ENCODE data around the gene GRIK2.
"Not testable (repeated sequence)": the region's sequence is repeated elsewhere in the genome, so short reads cannot be mapped to it uniquely, and the experiment has no call there.

Gene GRIK2

GRCh38 chr6:102023977-102024657 lies 630.6 kb downstream of the GRIK2 start:
- DNase-seq (ENCODE audit: low read depth): no peak

DNA sequence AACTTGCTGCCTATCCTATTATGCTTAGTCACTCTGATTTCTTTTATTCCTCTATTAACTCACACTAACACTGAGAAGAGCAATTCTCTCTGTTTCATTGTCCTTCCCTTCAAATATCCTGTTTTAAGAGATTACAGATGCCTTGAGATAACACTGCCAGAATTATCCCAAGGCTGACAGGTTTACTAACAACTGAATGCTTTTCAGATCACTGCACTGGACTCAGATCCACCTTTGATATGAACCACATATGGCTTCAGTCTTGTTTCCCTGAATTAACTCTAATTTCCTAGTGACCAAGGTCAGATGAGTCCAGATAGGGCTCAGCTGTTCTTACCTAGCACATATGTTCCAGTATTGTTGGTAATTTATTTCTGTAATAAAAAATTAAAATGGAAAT lies 633.1 kb downstream of the GRIK2 start:
- no peak for DNase-seq (ENCODE audit: low read depth)

DNA sequence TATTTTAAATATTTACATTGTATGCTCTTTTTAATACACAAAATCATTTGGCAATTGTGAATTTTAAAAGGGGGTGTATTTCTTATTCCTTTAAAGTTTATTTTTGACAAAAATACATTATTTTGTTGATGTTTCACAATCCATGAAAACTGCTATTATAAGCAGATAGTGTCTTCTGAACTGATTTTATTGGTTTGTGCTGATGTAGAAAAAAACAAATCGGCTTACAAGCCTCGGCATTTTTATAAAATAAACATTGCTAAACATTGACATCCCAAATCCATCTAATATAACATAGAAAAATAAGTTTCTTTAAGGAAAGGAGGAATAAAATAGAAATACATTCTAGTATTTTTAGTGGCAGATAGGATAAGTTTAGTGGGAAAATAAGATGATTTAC lies 634.7 kb downstream of the GRIK2 start:
- no peak for DNase-seq (ENCODE audit: low read depth)

- no peak for DNase-seq (ENCODE audit: low read depth)
Observed at GRCh38 chr6:102038964-102039363, 645.5 kb downstream of the GRIK2 start.

DNA sequence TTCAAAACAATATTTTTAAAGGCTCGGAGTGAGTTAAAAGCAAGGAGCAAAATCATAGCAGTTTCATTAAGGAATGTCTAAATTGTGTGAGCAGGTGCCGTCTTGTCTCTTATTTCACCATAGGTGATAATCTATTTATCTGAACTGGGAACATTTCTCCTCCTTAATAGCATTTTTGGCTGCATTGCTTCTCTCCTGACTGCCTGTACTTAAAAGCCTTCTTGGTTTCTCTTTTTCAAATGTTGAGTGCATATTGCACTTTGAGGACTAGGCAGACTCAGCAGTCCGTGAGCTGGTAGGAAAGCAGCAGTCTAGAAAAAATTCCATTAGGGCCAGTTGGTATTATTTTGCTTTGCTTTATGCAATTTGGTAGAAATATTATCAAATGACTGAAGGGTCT lies 645.9 kb downstream of the GRIK2 start:
- DNase-seq (ENCODE audit: low read depth): no peak

DNA sequence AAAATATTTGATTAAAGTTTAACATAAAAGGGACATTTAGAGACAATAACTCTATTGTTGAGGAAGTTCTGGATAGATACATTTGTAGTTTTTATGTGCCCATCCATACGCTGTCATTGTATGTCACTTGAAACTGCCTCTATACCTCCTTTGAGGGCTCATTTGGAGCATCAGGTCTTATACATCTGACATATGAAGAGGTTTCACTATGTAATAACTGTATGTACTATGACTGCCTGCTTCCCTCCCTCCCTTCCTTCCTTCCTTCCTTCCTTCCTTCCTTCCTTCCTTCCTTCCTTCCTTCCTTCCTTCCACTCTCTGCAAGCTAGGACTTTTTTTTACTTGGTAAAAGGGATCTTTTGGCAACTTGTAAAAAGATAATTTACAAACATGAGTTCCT lies 657.5 kb downstream of the GRIK2 start:
- no peak for DNase-seq (ENCODE audit: low read depth)

GRCh38 chr6:102051720-102052119 lies 658.2 kb downstream of the GRIK2 start:
- no peak for DNase-seq (ENCODE audit: low read depth)

DNA sequence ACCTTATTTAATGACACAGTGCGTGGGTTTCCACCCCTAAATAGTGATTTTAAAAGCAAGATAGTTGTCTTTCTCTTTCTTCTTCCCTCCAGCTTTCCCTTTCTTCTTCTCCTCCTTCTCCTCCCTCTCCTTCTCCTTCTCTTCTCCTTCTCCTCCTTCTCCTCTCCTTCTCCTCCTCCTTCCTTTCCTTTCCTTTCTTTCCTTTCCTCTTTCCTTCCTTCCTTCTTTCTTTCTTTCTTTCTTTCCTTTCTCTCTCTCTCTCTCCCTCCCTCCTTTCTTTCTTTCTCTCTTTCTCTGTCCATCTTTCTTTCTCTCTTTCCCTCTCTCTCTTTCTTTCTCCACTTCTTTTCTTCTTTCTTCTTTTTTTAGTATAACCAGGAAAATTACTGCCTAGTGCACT lies 670.6 kb downstream of the GRIK2 start:
- DNase-seq (ENCODE audit: low read depth): no peak

- no peak for DNase-seq (ENCODE audit: low read depth)
Observed at GRCh38 chr6:102066301-102066700, 672.8 kb downstream of the GRIK2 start.

- DNase-seq (ENCODE audit: low read depth): no peak
Observed at GRCh38 chr6:102068349-102068929, 674.9 kb downstream of the GRIK2 start.

DNA sequence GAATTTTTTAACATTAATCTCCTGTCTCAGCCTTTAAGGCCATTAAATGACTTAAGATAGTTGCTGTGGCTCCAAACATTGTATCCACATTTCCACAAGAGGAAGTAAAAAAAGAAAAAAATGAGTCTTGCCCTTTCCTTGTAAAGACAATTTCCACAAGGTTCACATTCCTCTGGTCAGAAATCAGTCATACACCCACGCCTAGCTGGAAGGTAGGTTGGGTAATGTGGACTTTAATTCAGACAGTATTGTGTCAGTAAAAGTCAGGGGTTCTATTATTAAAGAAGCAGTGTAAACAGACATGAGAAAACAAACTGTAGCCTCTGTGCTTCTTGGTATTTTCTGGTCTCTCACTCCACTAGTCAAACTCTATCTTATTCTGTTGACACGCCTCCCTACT lies 682.0 kb downstream of the GRIK2 start:
- DNase-seq (ENCODE audit: low read depth): no peak

- DNase-seq (ENCODE audit: low read depth): no peak
Observed at GRCh38 chr6:102085257-102085656, 691.7 kb downstream of the GRIK2 start.

DNA sequence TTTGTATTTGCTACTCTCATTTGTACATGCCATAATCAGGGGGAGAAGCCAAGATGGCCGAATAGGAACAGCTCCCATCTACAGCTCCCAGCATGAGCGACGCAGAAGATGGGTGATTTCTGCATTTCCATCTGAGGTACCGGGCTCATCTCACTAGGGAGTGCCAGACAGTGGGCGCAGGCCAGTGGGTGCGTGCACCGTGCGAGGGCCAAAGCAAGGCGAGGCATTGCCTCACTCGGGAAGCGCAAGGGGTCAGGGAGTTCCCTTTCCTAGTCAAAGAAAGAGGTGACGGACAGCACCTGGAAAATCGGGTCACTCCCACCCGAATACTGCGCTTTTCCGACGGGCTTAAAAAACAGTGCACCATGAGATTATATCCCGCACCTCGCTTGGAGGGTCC lies 694.7 kb downstream of the GRIK2 start:
- DNase-seq (ENCODE audit: low read depth): not testable (repeated sequence)

- no peak for DNase-seq (ENCODE audit: low read depth)
Observed at GRCh38 chr6:102114402-102114801, 720.9 kb downstream of the GRIK2 start.

GRCh38 chr6:102115911-102116310 lies 722.4 kb downstream of the GRIK2 start:
- no peak for DNase-seq (ENCODE audit: low read depth)

- no peak for DNase-seq (ENCODE audit: low read depth)
Observed at GRCh38 chr6:102118034-102118433, 724.5 kb downstream of the GRIK2 start.
